ENCODE data around the gene FGG.

DNA sequence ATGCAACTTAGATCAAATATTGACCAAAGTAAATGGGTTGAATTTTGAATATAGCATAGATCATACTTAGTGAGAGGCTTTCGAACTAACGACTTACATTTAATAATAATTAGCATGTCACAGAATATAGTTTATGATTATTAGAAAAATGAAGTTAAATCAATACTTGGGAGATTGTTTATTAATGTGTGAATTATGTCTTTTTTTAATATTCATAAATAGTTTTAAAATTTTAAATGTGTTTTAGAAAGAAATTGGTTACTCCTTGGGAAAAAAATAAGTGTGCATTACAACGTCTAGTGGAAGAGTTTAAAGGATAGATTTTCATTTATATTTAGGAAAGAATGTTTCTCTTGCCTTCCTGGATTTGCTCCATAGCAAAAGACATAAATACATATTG, 29.2 kb downstream of the FGG start:
- TF ChIP-seq POLR2A (IDR thresholded peaks at IDR 0.05), result no peak
- TF ChIP-seq, protein P1, sequence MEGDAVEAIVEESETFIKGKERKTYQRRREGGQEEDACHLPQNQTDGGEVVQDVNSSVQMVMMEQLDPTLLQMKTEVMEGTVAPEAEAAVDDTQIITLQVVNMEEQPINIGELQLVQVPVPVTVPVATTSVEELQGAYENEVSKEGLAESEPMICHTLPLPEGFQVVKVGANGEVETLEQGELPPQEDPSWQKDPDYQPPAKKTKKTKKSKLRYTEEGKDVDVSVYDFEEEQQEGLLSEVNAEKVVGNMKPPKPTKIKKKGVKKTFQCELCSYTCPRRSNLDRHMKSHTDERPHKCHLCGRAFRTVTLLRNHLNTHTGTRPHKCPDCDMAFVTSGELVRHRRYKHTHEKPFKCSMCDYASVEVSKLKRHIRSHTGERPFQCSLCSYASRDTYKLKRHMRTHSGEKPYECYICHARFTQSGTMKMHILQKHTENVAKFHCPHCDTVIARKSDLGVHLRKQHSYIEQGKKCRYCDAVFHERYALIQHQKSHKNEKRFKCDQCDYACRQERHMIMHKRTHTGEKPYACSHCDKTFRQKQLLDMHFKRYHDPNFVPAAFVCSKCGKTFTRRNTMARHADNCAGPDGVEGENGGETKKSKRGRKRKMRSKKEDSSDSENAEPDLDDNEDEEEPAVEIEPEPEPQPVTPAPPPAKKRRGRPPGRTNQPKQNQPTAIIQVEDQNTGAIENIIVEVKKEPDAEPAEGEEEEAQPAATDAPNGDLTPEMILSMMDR (IDR thresholded peaks at IDR 0.05), result no peak

Data from stomach (tissue), 4 donors.